ENCODE measurements around the gene DNAJB11. TPM values are rescaled to one million over a fixed set of nuclear protein-coding genes. Genes with fewer than 3 reads are reported as not detected.
"Not testable (repeated sequence)": the region's sequence is repeated elsewhere in the genome, so short reads cannot be mapped to it uniquely, and the experiment has no call there.

DNAJB11 gene
- total RNA-seq (2012; rRNA removed): 48.2 and 58.8 TPM in 2 replicates

DNA sequence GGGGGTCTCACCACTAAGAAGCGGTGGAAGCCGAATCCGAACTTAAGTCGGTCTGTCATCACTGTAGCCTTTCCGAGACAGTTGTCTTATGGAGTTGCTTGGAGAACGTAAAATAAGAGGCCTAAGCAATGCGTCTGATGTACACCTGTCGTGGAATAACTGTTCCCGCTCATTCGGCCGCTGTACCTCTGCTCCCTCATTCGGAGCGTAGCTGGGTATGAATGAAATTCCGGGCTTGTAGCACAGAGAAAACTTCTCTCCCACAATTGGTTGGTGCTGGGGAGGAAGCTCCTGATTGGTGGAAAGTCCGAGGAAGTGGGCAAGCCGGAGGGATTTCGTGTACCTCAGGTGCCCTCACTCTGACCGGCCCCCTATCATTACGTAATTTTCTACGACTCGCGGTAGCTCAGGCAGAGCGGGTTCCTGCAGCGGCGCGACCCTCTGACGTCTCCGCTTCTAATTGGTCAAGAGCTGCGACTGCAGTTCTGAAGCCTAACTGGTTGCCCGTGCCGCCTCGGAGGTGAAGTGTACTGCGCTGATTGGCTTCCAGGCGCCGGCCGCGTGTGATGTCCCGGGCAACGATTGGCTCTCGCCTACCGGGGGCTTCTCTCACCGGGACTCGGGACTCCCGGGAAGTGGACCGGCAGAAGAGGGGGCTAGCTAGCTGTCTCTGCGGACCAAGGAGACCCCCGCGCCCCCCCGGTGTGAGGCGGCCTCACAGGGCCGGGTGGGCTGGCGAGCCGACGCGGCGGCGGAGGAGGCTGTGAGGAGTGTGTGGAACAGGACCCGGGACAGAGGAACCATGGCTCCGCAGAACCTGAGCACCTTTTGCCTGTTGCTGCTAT is at the start of gene DNAJB11:
Gene DNAJB11, plus strand, starts transcription at position 625 of the 845 bp plus-strand sequence. Its CDS starts 178 bp downstream, at position 803.
- H3K27me3 ChIP-seq (ENCODE audit: control insufficient read depth, insufficient read depth, low read length): no peaks in the 10 kb centered on the region
- peak within 1 kb of the TSS; percentile 84 for H3K4me2 ChIP-seq (ENCODE audit: low read length)
- H3K4me1 ChIP-seq (ENCODE audit: control insufficient read depth, insufficient read depth, low read length): peaks cover 19% of the 10 kb centered on the region
- H3K4me3 ChIP-seq (ENCODE audit: low read length): peak within 1 kb of the TSS; percentile 88
- H3K36me3 ChIP-seq (ENCODE audit: insufficient read depth, low read length): peaks cover 10% of the 10 kb centered on the region
- peak within 1 kb of the TSS; percentile 93 for H3K9ac ChIP-seq (ENCODE audit: low read depth, low read length)
- H3K9me3 ChIP-seq (replicated peaks; ENCODE audit: low read length): no peaks in the 10 kb centered on the region

DNA sequence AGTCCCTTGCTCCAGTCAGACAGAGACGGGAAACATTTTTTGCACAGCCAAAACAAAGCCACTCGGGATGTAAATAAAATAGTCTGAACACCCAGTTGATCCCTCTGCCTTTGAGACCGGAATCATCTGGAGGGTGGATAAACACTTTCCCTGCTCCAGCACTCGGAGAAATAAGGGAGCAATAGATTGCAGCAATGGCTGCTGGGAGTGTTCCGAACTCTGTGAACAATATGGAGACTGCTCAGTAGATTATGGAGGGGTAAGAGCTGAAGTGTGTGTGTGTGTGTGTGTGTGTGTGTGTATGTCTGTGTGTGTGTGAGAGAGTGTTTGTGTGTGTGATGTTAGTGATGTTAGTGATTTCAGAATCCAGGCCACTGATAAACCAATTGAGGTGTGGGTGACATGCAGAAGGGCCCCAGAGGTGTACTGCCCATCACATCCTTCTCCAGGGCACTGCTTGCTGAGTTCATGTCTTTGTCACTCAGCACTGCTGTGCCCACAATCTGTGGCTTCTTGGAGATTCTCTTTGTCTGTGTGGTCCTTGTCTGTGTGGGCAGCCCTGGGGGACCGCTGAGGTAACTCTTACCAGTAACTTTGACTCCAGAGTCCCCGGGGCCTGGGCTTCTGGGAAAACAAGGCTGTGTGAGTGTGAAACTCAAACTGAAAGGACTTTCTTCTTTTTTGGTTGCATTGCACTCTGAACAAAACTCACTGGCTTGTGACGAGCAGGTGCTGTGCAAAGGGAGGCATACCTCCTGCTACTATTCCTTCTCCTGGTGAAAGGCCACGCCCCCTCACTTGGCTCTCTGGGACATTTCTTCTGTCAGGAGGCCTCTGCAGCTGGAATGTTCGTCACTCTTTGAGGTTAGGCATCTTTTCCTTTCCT is 49.3 kb upstream of the DNAJB11 start:
- peaks cover 5% of the 10 kb centered on the region for H3K9me3 ChIP-seq (replicated peaks; ENCODE audit: low read length)
- H3K4me1 ChIP-seq (ENCODE audit: control insufficient read depth, insufficient read depth, low read length): no peaks in the 10 kb centered on the region

GRCh38 chr3:186523022-186523421 is 47.5 kb upstream of the DNAJB11 start:
- no peaks in the 10 kb centered on the region for H3K4me1 ChIP-seq (ENCODE audit: control insufficient read depth, insufficient read depth, low read length)
- H3K4me2 ChIP-seq (ENCODE audit: low read length): no peak overlapping the region
- H3K9me3 ChIP-seq (replicated peaks; ENCODE audit: low read length): no peaks in the 10 kb centered on the region
- no peak overlapping the region for H3K4me3 ChIP-seq (ENCODE audit: low read length)
- no peak overlapping the region for H3K9ac ChIP-seq (ENCODE audit: low read depth, low read length)
- peaks cover 11% of the 10 kb centered on the region for H3K27me3 ChIP-seq (ENCODE audit: control insufficient read depth, insufficient read depth, low read length)
- no peaks in the 10 kb centered on the region for H3K36me3 ChIP-seq (ENCODE audit: insufficient read depth, low read length)

More for the DNA sequence above, 49.3 kb upstream of the DNAJB11 start:
- H3K4me2 ChIP-seq (ENCODE audit: low read length): no peak overlapping the region
- H3K9ac ChIP-seq (ENCODE audit: low read depth, low read length): no peak overlapping the region
- no peak overlapping the region for H3K4me3 ChIP-seq (ENCODE audit: low read length)
- no peaks in the 10 kb centered on the region for H3K36me3 ChIP-seq (ENCODE audit: insufficient read depth, low read length)
- peaks cover 11% of the 10 kb centered on the region for H3K27me3 ChIP-seq (ENCODE audit: control insufficient read depth, insufficient read depth, low read length)

GRCh38 chr3:186523434-186523833 is 47.1 kb upstream of the DNAJB11 start:
- Histone ChIP-seq H3K9ac (ENCODE audit: low read depth, low read length) (no peak overlapping the region), H3K4me1 (ENCODE audit: control insufficient read depth, insufficient read depth, low read length) (no peaks in the 10 kb centered on the region), H3K9me3 (replicated peaks; ENCODE audit: low read length) (no peaks in the 10 kb centered on the region), H3K4me2 (ENCODE audit: low read length) (no peak overlapping the region), H3K4me3 (ENCODE audit: low read length) (no peak overlapping the region), H3K27me3 (ENCODE audit: control insufficient read depth, insufficient read depth, low read length) (peaks cover 11% of the 10 kb centered on the region), H3K36me3 (ENCODE audit: insufficient read depth, low read length) (no peaks in the 10 kb centered on the region)

GRCh38 chr3:186524616-186525015 is 45.9 kb upstream of the DNAJB11 start:
- Histone ChIP-seq H3K9ac (ENCODE audit: low read depth, low read length) (no peak overlapping the region), H3K4me3 (ENCODE audit: low read length) (no peak overlapping the region), H3K9me3 (replicated peaks; ENCODE audit: low read length) (no peaks in the 10 kb centered on the region), H3K4me2 (ENCODE audit: low read length) (no peak overlapping the region), H3K4me1 (ENCODE audit: control insufficient read depth, insufficient read depth, low read length) (no peaks in the 10 kb centered on the region), H3K27me3 (ENCODE audit: control insufficient read depth, insufficient read depth, low read length) (peaks cover 6% of the 10 kb centered on the region), H3K36me3 (ENCODE audit: insufficient read depth, low read length) (no peaks in the 10 kb centered on the region)

- H3K9ac ChIP-seq (ENCODE audit: low read depth, low read length): no peak overlapping the region
- H3K36me3 ChIP-seq (ENCODE audit: insufficient read depth, low read length): no peaks in the 10 kb centered on the region
- no peak overlapping the region for H3K4me3 ChIP-seq (ENCODE audit: low read length)
- no peaks in the 10 kb centered on the region for H3K9me3 ChIP-seq (replicated peaks; ENCODE audit: low read length)
- no peaks in the 10 kb centered on the region for H3K4me1 ChIP-seq (ENCODE audit: control insufficient read depth, insufficient read depth, low read length)
- H3K27me3 ChIP-seq (ENCODE audit: control insufficient read depth, insufficient read depth, low read length): no peaks in the 10 kb centered on the region
- no peak overlapping the region for H3K4me2 ChIP-seq (ENCODE audit: low read length)
Measured at GRCh38 chr3:186525369-186526255, 44.9 kb upstream of the DNAJB11 start.

DNA sequence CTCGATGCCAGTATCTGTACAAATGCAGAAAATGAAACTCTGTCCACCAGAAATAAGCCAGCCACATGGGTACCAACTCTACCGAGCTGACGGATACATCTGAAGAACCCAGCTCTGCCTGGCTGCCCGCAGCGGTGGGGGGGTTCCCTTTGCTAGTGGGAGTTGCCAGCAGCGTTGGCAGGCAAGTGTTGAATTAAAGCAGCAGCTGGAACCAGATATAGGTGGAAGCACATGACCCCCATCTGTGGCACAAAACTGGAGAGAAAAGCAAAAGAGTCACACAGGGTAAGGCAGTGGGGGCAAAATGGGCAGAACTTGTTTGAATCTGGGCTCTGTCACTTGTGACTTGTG is 44.3 kb upstream of the DNAJB11 start:
- Histone ChIP-seq H3K4me1 (ENCODE audit: control insufficient read depth, insufficient read depth, low read length) (no peaks in the 10 kb centered on the region), H3K27me3 (ENCODE audit: control insufficient read depth, insufficient read depth, low read length) (no peaks in the 10 kb centered on the region), H3K9ac (ENCODE audit: low read depth, low read length) (no peak overlapping the region), H3K36me3 (ENCODE audit: insufficient read depth, low read length) (no peaks in the 10 kb centered on the region), H3K9me3 (replicated peaks; ENCODE audit: low read length) (no peaks in the 10 kb centered on the region), H3K4me2 (ENCODE audit: low read length) (no peak overlapping the region), H3K4me3 (ENCODE audit: low read length) (no peak overlapping the region)

GRCh38 chr3:186529201-186529999 is 41.1 kb upstream of the DNAJB11 start:
- Histone ChIP-seq H3K4me2 (ENCODE audit: low read length) (no peak overlapping the region), H3K27me3 (ENCODE audit: control insufficient read depth, insufficient read depth, low read length) (no peaks in the 10 kb centered on the region), H3K4me1 (ENCODE audit: control insufficient read depth, insufficient read depth, low read length) (no peaks in the 10 kb centered on the region), H3K9ac (ENCODE audit: low read depth, low read length) (no peak overlapping the region), H3K4me3 (ENCODE audit: low read length) (no peak overlapping the region), H3K9me3 (replicated peaks; ENCODE audit: low read length) (no peaks in the 10 kb centered on the region), H3K36me3 (ENCODE audit: insufficient read depth, low read length) (no peaks in the 10 kb centered on the region)

GRCh38 chr3:186530415-186530814 is 40.1 kb upstream of the DNAJB11 start:
- Histone ChIP-seq H3K4me2 (ENCODE audit: low read length) (no peak overlapping the region), H3K4me3 (ENCODE audit: low read length) (no peak overlapping the region), H3K27me3 (ENCODE audit: control insufficient read depth, insufficient read depth, low read length) (no peaks in the 10 kb centered on the region), H3K4me1 (ENCODE audit: control insufficient read depth, insufficient read depth, low read length) (no peaks in the 10 kb centered on the region), H3K36me3 (ENCODE audit: insufficient read depth, low read length) (no peaks in the 10 kb centered on the region), H3K9ac (ENCODE audit: low read depth, low read length) (no peak overlapping the region), H3K9me3 (replicated peaks; ENCODE audit: low read length) (no peaks in the 10 kb centered on the region)

DNA sequence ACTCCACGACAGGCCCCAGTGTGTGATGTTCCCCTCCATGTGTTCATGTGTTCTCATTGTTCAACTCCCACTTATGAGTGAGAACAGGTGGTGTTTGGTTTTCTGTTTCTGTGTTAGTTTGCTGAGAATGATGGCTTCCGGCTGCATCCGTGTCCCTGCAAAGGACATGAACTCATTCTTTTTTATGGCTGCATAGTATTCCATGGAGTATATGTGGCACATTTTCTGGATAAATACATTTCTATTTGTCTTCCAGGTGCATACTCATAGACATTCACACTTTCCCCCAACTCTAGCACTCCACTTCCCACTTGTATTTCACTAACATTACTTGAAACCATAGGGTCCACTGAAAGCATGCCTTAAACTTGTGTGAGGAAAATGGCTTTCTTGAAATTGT is 38.8 kb upstream of the DNAJB11 start:
- not testable (repeated sequence) for H3K27me3 ChIP-seq (ENCODE audit: control insufficient read depth, insufficient read depth, low read length); H3K4me2 ChIP-seq (ENCODE audit: low read length); H3K4me3 ChIP-seq (ENCODE audit: low read length); H3K9me3 ChIP-seq (replicated peaks; ENCODE audit: low read length); H3K9ac ChIP-seq (ENCODE audit: low read depth, low read length); H3K4me1 ChIP-seq (ENCODE audit: control insufficient read depth, insufficient read depth, low read length); H3K36me3 ChIP-seq (ENCODE audit: insufficient read depth, low read length)
